Stimulated activated CD8-positive, alpha-beta memory T cell treated with anti-CD3 and anti-CD28 coated beads, Interleukin-15, amount 100 ng/mL, for 24 hours (primary cell): ENCODE data around the gene EFS.
"Not testable (repeated sequence)": the region's sequence is repeated elsewhere in the genome, so short reads cannot be mapped to it uniquely, and the experiment has no call there.

ENCODE experiments used
- DNase-seq: peaks from one replicate; pipeline ENCODE4 v3.0.0-alpha.2; 2020; ENCODE audit warnings: low read depth

EFS gene

DNA sequence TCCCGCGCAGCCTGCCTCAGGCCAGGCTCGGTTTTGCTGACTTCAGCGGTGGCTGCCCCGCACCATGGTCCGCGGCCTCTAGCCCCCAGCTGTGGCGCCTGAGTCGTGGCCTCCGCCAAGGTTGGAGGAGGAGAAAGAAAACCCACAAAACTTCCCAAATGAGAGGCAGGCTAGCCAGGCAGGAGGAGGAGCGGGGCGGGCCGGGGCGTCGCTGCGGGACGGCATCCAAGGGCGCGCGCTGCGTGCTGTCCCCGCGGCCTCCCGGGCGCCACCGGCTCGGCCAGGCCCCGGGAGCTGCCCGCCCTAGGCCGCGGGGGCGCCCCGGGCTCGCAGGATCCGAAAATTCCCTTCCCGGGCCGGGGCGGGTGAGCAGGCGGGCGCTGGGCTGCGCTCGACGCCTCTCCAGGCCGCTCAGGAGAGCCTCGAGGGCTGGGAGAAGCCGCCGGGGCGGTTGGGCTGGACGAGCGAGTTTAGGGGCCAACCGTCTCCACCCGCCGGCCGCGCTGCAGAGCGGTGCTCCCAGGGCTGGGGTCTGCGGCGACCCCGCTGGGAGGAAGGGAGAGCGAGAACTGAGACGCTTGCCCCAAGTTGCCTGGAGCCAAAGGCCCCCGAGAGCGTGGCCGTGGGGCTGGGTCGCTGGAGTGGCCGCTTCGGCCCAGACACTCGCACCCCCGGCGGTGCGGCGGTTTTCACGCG lies at the start of gene EFS:
TSS of gene EFS (minus strand) at position 137 of the 696 bp plus-strand sequence. CDS start 147 bp downstream, outside the sequence.
- no peak for DNase-seq

DNA sequence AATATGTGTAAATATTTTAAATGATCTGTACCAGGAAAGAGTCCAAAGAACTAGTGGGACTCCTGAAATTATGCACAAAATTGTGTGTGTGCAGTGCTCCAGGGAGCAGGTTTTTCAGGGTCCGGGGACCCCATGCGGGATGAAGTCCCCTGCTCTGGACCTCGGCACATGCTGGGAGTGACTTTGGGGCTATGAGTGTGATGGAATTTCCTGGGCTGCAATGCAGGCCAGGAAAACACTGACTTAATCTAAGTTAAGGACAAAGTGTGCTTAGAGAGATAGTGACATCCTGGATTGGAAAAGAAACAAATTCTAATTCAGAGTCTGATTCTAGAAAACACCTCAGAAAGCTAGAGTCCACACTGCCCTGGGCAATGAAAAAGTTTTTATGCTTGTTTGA lies 49.3 kb upstream of the EFS start:
- DNase-seq = no peak

GRCh38 chr14:23413681-23414080 lies 48.7 kb upstream of the EFS start:
- DNase-seq = no peak

DNA sequence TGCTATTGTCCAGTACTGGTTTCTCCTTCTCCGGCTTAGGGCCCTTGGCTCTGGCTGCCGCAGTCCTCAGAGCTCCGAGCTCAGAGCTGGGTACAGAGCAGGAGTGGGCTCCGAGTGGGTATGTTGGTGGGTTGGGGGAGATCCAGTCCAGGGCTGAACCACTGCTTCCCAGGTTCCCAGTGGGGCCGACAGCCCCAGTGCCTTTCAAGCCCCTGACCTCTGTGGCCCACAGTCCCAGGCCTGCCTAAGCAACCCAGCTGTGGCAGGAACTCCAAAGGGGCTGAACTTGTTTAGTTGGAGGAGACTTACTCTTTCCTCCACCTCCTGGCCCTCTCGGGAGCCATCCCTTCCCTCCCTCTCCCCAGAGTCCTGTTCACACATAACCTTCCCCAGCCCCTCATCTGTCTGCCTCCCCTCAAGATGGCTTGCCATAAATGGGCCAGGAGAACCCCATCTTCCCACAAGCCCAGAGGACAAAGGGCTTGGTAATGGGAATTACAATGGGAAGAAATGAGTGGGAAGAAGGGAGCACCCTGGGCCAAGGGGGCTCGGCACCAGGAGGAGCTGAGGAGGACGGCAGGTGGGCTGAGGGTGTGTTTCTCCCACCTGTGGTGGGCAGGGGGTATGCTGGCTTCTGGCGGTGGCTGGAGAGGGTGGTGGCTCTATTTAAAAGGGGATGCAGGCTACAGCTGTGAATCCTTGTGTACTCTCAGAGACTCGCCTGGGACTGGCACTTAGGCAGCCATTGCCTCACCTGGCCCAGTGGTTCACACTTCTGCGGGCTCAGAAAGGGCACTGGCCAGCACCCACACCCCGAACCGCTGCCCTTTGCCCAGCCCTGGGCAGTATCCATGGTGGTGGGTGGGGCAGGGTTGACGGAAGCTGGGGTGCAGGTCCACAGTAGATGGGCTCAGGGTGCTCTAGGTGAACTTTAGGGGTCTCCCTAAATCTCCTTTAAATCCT lies 46.9 kb upstream of the EFS start:
- no peak for DNase-seq

GRCh38 chr14:23409966-23410635 lies 45.1 kb upstream of the EFS start:
- no peak for DNase-seq

DNA sequence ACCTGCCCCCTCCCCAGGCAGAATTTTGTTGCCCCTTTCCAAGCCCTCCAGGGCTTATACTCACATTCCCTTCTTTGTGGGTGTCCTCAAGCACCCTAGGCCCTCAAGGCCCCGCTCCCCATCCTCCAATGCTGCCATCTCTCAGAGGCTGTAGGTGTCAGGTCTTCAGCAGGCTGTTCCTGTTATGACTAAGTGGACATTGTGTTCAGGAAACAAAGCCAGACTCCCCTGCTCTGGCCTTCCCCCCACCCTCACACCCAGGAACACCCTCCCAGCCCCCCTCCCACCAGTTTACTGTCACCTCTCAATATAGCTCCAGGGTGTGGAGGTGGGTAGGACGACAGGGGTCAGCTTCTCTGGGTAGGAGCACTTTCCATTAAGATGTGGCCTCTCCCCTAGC lies 44.5 kb upstream of the EFS start:
- no peak for DNase-seq

- no peak for DNase-seq
These were observed 43.3 kb upstream of the EFS start for GRCh38 chr14:23408307-23408630.

- no peak for DNase-seq
These were observed 42.7 kb upstream of the EFS start, which contains the start of gene MYH6 for GRCh38 chr14:23407516-23408306. Gene MYH6, minus strand, starts transcription at chr14:23408273. Its CDS starts 1,050 bp downstream, at chr14:23407223.

GRCh38 chr14:23406725-23407355 lies 41.9 kb upstream of the EFS start:
- DNase-seq = no peak

- no peak for DNase-seq
These were observed 41.3 kb upstream of the EFS start for GRCh38 chr14:23406244-23406643.

GRCh38 chr14:23405516-23406025 lies 40.6 kb upstream of the EFS start:
- no peak for DNase-seq

DNA sequence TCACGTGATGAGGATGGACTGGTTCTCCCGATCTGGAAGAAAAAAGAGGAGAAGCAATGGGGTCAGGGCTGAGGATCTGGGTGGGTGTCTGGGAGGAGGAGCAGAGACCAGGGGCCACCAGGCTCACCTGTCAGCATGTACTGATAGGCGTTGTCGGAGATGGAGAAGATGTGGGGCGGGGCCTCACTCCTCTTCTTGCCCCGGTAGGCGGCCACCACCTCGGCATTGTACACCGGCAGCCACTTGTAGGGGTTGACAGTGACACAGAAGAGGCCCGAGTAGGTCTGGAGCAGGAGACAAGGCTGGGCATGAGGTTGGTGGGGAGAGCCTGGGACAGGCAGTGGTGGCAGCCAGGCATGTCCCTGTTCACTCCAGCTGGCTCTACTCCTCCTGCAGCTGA lies 40.1 kb upstream of the EFS start:
- no peak for DNase-seq

DNA sequence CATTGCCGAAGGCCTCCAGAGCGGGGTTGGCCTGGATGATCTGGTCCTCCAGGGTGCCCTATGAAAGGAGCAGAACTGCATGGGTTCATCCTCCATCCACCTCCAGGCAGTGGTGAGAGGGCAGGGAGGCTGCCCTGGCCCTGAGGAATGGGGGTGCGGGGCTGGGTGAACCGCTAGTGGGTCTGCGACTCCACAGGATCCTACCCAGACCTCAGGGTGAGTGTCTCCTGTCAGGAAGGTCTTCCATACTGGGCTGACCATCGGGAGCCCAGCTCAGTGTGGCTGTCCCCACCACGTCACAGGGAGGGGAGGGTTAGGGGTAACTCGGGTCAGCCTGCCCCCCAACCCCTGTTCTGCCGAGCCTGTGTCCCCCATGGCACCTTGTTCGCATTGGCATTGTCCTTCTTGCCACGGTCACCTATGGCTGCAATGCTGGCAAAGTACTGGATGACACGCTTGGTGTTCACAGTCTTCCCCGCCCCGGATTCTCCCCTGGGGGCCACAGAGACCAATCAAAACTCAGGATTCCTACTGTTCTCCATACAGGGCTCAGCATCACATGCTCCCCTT lies 39.4 kb upstream of the EFS start:
- no peak for DNase-seq

DNA sequence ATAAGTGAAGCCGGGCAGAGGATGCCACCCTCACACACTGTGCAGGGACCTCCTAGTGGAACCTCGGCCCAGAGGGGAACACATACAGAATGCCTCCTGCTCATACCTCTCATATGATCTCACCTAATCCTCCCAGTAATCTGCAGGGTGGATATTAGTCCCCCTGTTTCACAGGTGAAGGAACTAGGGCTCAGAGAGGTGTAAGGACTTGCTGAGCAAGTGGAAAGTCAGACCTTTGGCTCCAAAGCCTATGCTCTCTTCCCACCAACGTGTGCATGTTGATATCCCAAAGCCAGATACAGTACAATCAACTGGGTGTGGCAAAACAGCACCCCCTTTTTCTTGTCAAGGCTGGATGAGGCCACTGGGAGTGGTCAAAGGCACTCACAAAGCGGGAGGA lies 38.9 kb upstream of the EFS start:
- no peak for DNase-seq

- no peak for DNase-seq
These were observed 38.1 kb upstream of the EFS start for GRCh38 chr14:23403139-23403438.

GRCh38 chr14:23402296-23403138 lies 37.5 kb upstream of the EFS start:
- DNase-seq = no peak

DNA sequence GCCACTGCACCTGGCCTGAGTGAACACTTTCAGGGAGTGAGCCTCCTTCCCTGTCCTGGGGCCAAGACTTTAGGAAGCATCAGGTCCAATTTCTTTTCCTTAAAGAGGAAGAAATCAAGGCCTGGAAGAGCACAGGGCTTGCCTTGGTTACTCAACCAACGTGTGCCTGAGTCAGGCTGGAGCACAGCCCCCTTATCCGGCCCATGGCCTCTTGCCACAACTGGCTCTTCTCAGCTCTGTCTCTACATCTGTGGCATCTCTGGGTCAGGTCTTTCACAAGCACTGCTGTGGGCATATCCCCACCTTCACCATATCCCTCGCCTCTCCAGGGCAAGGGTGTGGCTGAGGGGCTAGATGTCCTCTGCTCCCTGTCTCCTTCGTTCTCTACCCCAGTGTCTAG lies 36.3 kb upstream of the EFS start:
- no peak for DNase-seq

DNA sequence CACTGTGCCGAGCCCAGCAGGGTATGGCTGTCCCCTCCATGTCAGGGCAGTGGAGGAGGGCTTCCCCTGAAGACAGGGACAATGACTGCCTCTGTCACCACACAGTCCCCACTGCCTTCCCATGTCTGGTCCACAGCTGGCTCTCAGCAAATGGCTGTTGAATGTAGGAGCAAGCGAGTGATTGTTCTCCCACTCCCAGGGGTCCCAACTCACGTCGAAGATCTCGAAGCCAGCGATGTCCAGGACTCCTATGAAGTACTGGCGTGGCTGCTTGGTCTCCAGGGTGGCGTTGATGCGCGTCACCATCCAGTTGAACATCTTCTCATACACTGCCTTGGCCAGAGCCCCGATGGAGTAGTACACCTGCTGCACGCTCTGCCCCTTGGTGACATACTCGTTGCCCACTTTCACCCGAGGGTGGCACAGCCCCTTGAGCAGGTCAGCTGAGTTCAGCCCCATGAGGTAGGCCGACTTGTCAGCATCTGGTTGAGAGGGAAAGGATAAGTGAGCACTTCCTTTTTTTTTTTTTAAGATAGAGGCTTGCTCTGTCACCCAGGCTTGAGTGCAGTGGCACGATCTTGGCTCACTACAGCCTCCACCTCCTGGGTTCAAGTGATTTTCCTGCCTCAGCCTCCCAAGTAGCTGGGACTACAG lies 35.7 kb upstream of the EFS start:
- DNase-seq = not testable (repeated sequence)

GRCh38 chr14:23399591-23399990 lies 34.6 kb upstream of the EFS start:
- no peak for DNase-seq

- no peak for DNase-seq
These were observed 34.2 kb upstream of the EFS start for GRCh38 chr14:23399136-23399535.
